Measurements from ENCODE around the gene HLTF. TPM values are rescaled to one million over a fixed set of nuclear protein-coding genes. Genes with fewer than 3 reads are reported as not detected.

HLTF gene
- total RNA-seq, 2 donors from 2014 or later = 12.3 to 16.4 TPM

DNA sequence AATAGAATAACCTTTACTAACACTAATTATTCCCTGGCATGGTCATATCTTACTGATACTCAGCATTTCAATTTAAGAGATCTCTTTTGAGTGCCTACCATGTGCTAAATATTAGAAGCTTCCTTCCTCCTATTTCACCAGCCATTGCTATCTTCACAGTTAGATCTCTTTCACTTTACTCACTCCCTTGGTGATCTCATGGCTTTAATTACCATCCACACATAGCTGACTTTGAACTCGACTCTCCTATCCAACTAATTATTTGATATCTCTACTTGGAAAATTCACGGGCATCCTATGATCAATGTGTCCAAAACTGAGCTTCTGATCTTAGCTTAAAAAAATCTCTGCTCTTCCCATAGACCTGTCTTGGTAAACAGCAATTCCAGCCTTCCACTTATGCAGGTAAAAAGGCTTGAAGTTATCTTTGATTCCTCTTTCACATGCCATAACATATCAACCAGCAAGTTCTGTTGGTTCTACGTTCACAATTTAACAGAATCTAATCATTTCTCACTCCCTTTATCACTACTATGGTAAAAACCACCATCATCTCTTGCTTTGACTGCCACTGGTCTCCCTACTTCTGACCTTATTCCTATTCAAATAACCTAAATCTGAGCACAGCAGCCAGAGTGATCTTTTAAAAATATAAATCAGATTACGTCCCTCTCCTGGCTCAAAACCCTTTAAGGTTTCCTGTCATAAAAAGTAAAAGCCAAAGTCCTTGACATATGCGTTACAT lies 41.8 kb downstream of the HLTF start:
- Histone ChIP-seq H3K4me3 (no peak overlapping the region), H3K27me3 (no peaks in the 10 kb centered on the region), H3K9ac (ENCODE audit: low read depth in 2 of 2, low read length in 2 of 2) (no peak overlapping the region), H3K9me3 (no peaks in the 10 kb centered on the region), H3K27ac (no peak overlapping the region), H3K4me1 (no peaks in the 10 kb centered on the region), H3K36me3 (no peaks in the 10 kb centered on the region)
- DNase-seq = no peak
- TF ChIP-seq, protein P1, sequence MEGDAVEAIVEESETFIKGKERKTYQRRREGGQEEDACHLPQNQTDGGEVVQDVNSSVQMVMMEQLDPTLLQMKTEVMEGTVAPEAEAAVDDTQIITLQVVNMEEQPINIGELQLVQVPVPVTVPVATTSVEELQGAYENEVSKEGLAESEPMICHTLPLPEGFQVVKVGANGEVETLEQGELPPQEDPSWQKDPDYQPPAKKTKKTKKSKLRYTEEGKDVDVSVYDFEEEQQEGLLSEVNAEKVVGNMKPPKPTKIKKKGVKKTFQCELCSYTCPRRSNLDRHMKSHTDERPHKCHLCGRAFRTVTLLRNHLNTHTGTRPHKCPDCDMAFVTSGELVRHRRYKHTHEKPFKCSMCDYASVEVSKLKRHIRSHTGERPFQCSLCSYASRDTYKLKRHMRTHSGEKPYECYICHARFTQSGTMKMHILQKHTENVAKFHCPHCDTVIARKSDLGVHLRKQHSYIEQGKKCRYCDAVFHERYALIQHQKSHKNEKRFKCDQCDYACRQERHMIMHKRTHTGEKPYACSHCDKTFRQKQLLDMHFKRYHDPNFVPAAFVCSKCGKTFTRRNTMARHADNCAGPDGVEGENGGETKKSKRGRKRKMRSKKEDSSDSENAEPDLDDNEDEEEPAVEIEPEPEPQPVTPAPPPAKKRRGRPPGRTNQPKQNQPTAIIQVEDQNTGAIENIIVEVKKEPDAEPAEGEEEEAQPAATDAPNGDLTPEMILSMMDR (IDR thresholded peaks at IDR 0.05) = no peak
- intact Hi-C loops (cut with DNase I) = no loop called here

DNA sequence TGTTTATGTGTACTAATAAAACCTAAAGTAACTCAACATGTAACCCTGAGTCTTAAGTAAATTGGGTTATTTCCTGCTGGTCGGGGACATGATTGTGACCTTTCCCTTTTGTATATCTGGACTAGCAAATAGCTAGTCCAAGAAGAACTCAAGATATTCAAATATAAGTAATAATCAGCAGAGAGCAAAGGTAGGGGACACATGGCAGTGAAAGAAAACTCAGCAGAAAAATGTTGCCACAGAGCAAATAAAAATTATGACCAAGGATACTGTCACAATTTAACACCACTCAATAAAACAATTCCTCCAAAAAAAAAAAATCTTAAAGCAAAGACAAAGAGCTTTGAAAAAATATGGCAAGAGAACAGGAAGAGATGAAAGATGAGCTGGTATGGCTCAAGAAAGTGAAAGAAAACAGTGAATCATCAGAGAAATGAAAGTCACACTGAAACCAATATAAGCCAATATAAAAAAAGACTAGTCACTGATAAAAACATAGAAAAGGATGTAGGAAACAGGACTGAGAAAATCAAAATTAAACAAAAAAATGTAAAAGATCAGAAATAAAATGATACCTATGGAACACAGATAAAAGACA lies 43.4 kb downstream of the HLTF start:
- intact Hi-C loops (cut with DNase I) = no loop called here
- H3K9ac ChIP-seq (ENCODE audit: low read depth in 2 of 2, low read length in 2 of 2) = no peak overlapping the region
- H3K9me3 ChIP-seq = no peaks in the 10 kb centered on the region
- TF ChIP-seq, protein P1 (IDR thresholded peaks at IDR 0.05) = no peak
- no peak for DNase-seq
- no peaks in the 10 kb centered on the region for H3K4me1 ChIP-seq
- no peak overlapping the region for H3K27ac ChIP-seq
- no peaks in the 10 kb centered on the region for H3K36me3 ChIP-seq
- no peak overlapping the region for H3K4me3 ChIP-seq
- no peaks in the 10 kb centered on the region for H3K27me3 ChIP-seq

DNA sequence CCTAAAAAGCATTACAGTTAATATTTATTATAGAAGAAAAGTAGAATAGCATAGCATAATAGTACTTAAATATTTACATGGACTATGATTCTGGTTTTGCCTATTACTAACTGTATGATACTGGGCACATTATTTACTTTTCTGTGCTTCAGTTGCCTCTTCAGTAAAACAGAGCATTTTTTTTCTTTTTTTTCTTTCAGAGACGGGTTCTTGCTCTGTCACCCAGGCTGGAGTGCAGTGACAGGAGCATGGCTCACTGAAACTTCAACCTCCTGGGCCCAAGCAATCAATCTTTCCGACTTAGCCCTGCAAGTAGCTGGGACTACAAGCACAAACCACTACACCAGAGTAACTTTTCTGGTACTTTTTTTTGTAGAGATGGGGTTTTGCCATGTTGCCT lies 48.0 kb downstream of the HLTF start:
- H3K27ac ChIP-seq = no peak overlapping the region
- H3K9ac ChIP-seq (ENCODE audit: low read depth in 2 of 2, low read length in 2 of 2) = no peak overlapping the region
- intact Hi-C loops (cut with DNase I) = no loop called here
- no peaks in the 10 kb centered on the region for H3K4me1 ChIP-seq
- DNase-seq = no peak
- H3K4me3 ChIP-seq = no peak overlapping the region
- no peaks in the 10 kb centered on the region for H3K36me3 ChIP-seq
- TF ChIP-seq, protein P1 (IDR thresholded peaks at IDR 0.05) = no peak
- H3K27me3 ChIP-seq = no peaks in the 10 kb centered on the region
- no peaks in the 10 kb centered on the region for H3K9me3 ChIP-seq

DNA sequence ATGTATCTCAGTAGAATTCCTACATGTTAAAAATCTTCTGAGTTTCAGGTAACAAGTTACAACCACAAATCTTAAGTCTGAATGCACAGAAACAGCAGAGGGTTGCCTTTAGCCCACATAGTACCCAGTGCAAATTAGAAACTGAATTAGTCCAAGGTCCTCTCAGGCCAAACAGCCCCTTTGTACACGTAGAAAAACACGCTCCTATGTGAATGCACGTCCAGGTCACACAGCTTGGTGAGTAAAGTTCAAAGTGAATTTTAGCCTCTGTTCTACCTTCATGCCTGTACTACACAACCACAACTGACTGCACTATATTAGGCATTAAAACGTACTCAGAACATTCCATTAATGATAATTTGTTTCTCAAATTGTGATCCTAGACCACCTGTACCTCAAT lies 48.6 kb downstream of the HLTF start:
- Histone ChIP-seq H3K4me3 (no peak overlapping the region), H3K27ac (no peak overlapping the region), H3K9me3 (no peaks in the 10 kb centered on the region), H3K27me3 (no peaks in the 10 kb centered on the region), H3K4me1 (no peaks in the 10 kb centered on the region), H3K36me3 (no peaks in the 10 kb centered on the region), H3K9ac (ENCODE audit: low read depth in 2 of 2, low read length in 2 of 2) (no peak overlapping the region)
- no peak for DNase-seq
- TF ChIP-seq, protein P1 (IDR thresholded peaks at IDR 0.05) = no peak
- intact Hi-C loops (cut with DNase I) = no loop called here

GRCh38 chr3:149031096-149031495 lies 55.2 kb downstream of the HLTF start:
- no peak for DNase-seq
- Histone ChIP-seq H3K9me3 (no peaks in the 10 kb centered on the region), H3K4me3 (no peak overlapping the region), H3K9ac (ENCODE audit: low read depth in 2 of 2, low read length in 2 of 2) (no peak overlapping the region), H3K27ac (no peak overlapping the region), H3K36me3 (no peaks in the 10 kb centered on the region), H3K4me1 (no peaks in the 10 kb centered on the region), H3K27me3 (no peaks in the 10 kb centered on the region)
- TF ChIP-seq, protein P1 (IDR thresholded peaks at IDR 0.05) = no peak
- intact Hi-C loops (cut with DNase I) = no loop called here
